Embryonic facial prominence (tissue), 1 donor: ENCODE results near the gene RRAD.

Experiments used
- DNase-seq: peaks from one replicate; pipeline ENCODE4 v3.0.0-alpha.2; 2016; ENCODE audit errors: extremely low spot score

RRAD gene

GRCh38 chr16:66934138-66934838 is 9.0 kb upstream of the RRAD start, which contains the start of gene CIAO2B:
TSS of gene CIAO2B (minus strand) at chr16:66934402. CDS start at chr16:66934364, 38 bp downstream.
- DNase-seq, result peak; percentile 78

- DNase-seq, result no peak
These were observed 8.4 kb upstream of the RRAD start for GRCh38 chr16:66933776-66934137.

- no peak for DNase-seq
These were observed 6.7 kb upstream of the RRAD start for GRCh38 chr16:66932076-66932475.

GRCh38 chr16:66931665-66932064 is 6.3 kb upstream of the RRAD start:
- no peak for DNase-seq

GRCh38 chr16:66930189-66930588 is 4.9 kb upstream of the RRAD start:
- DNase-seq, result no peak

GRCh38 chr16:66928702-66929388 is 3.5 kb upstream of the RRAD start:
- no peak for DNase-seq

GRCh38 chr16:66927918-66928649 is 2.7 kb upstream of the RRAD start:
- DNase-seq, result no peak

- DNase-seq, result no peak
These were observed 1.7 kb upstream of the RRAD start for GRCh38 chr16:66926961-66927436.

GRCh38 chr16:66926171-66926947 is 1.0 kb upstream of the RRAD start:
- DNase-seq, result no peak

- DNase-seq, result no peak
These were observed 611 bp downstream of the RRAD start for GRCh38 chr16:66924527-66925321.

GRCh38 chr16:66923866-66924265 is 1.5 kb downstream of the RRAD start:
- no peak for DNase-seq

- no peak for DNase-seq
These were observed 2.0 kb downstream of the RRAD start for GRCh38 chr16:66923247-66923731.

- DNase-seq, result no peak
These were observed 3.4 kb downstream of the RRAD start for GRCh38 chr16:66921729-66922450.

- no peak for DNase-seq
These were observed 4.2 kb downstream of the RRAD start for GRCh38 chr16:66920924-66921680.

- no peak for DNase-seq
These were observed 5.1 kb downstream of the RRAD start for GRCh38 chr16:66920299-66920590.

GRCh38 chr16:66919569-66920298 is 5.6 kb downstream of the RRAD start:
- DNase-seq, result no peak

- no peak for DNase-seq
These were observed 6.3 kb downstream of the RRAD start, which contains the start of gene CDH16 for GRCh38 chr16:66918803-66919568. TSS of gene CDH16 (minus strand) at chr16:66918885. CDS start at chr16:66918065, 820 bp downstream.

- no peak for DNase-seq
These were observed 7.0 kb downstream of the RRAD start for GRCh38 chr16:66918355-66918754.
